SU-DHL-6 (cell line): ENCODE measurements around the gene DPP6.
"Not testable (repeated sequence)": the region's sequence is repeated elsewhere in the genome, so short reads cannot be mapped to it uniquely, and the experiment has no call there.

ENCODE experiments used
- H2AFZ ChIP-seq: fragments of 200-600 bp; sonication (generic); 2 replicates; pipeline ENCODE4 v1.6.1; 2014; ENCODE audit warnings: low read depth, mild to moderate bottlenecking, moderate library complexity, mixed read lengths, antibody characterized with exemption, low read length; ENCODE audit not compliant: severe bottlenecking
- H3F3A ChIP-seq: fragments of 200-600 bp; shearing (Covaris generic); 2 replicates; pipeline ENCODE4 v1.6.0; 2016; ENCODE audit warnings: antibody characterized with exemption, mild to moderate bottlenecking; ENCODE audit not compliant: insufficient read depth
- H3K27ac ChIP-seq: fragments of 200-600 bp; sonication (generic); 2 replicates; pipeline ENCODE4 v1.5.1; 2016; ENCODE audit warnings: low read depth, mild to moderate bottlenecking, low read length, moderate library complexity, mixed read lengths
- H3K27me3 ChIP-seq: fragments of 200-600 bp; sonication (generic), shearing (Covaris generic); 2 replicates; pipeline ENCODE4 v1.6.0; 2014; ENCODE audit warnings: mild to moderate bottlenecking, low read length
- H3K36me3 ChIP-seq: fragments of 200-600 bp; sonication (generic); 2 replicates; pipeline ENCODE4 v1.6.1; 2014; ENCODE audit warnings: mild to moderate bottlenecking, low read length, mixed read lengths
- H3K4me2 ChIP-seq: fragments of 300-600, 200-600 bp; shearing (Covaris generic), sonication (generic); 2 replicates; pipeline ENCODE4 v1.6.0; 2014; ENCODE audit warnings: low read length, low read depth, mild to moderate bottlenecking; ENCODE audit not compliant: poor library complexity, severe bottlenecking
- H3K4me3 ChIP-seq: fragments of 200-600 bp; sonication (generic); 2 replicates; pipeline ENCODE4 v1.5.1; 2014; ENCODE audit warnings: antibody characterized with exemption, low read length, mild to moderate bottlenecking, mixed read lengths; ENCODE audit not compliant: insufficient read depth, poor library complexity, severe bottlenecking
- H3K79me2 ChIP-seq: fragments of 200-600 bp; sonication (generic); 2 replicates; pipeline ENCODE4 v1.6.1; 2014; ENCODE audit warnings: mild to moderate bottlenecking, low read length, moderate library complexity; ENCODE audit not compliant: insufficient read depth
- H3K9ac ChIP-seq: fragments of 200-600 bp; sonication (generic); 2 replicates; pipeline ENCODE4 v1.7.0; 2014; ENCODE audit warnings: mild to moderate bottlenecking, low read length
- H3K9me2 ChIP-seq: fragments of 200-600 bp; sonication (generic); replicated peaks from 2 replicates; pipeline ENCODE4 v1.6.1; 2014; ENCODE audit warnings: low read length; ENCODE audit not compliant: insufficient read depth
- H3K9me3 ChIP-seq: fragments of 200-600 bp; sonication (generic); 2 replicates; pipeline ENCODE4 v1.6.1; 2014; ENCODE audit warnings: low read length, mixed read lengths; ENCODE audit not compliant: insufficient read depth
- H4K20me1 ChIP-seq: fragments of 200-600 bp; sonication (generic); 2 replicates; pipeline ENCODE4 v1.6.1; 2014; ENCODE audit warnings: low read depth, mild to moderate bottlenecking, antibody characterized with exemption, low read length, moderate library complexity, mixed read lengths
- EZH2phosphoT487 ChIP-seq: fragments of 200-600 bp; sonication (generic), shearing (Covaris generic); conservative IDR thresholded peaks from 2 replicates; pipeline ENCODE4 v1.6.1; 2018; ENCODE audit warnings: mild to moderate bottlenecking, antibody characterized with exemption, low read length, moderate library complexity, mixed read lengths
- TF ChIP-seq, protein P1 (sequence below): fragments of 200-600 bp; sonication (generic); IDR thresholded peaks from one replicate; pipeline ENCODE4 v1.5.1; 2017; ENCODE audit warnings: antibody characterized with exemption, mild to moderate bottlenecking, low read length, moderate library complexity; ENCODE audit not compliant: insufficient read depth, poor library complexity, severe bottlenecking

DPP6 gene

GRCh38 chr7:154931906-154932305, 879.7 kb downstream of the DPP6 start:
- Histone ChIP-seq H3K4me3 (no peak overlapping the region), H2AFZ (no peak overlapping the region), H3K27me3 (no peaks in the 10 kb centered on the region), H3K79me2 (no peaks in the 10 kb centered on the region), H4K20me1 (no peaks in the 10 kb centered on the region), H3K4me2 (no peak overlapping the region), H3K9me2 (no peaks in the 10 kb centered on the region), H3K36me3 (no peaks in the 10 kb centered on the region; the same call in 1 of the 2 replicates), H3F3A (no peaks in the 10 kb centered on the region), H3K27ac (no peak overlapping the region), H3K9ac (no peak overlapping the region), H3K9me3 (peaks cover 32% of the 10 kb centered on the region)
- TF ChIP-seq EZH2phosphoT487, result no peak
- TF ChIP-seq, protein P1, sequence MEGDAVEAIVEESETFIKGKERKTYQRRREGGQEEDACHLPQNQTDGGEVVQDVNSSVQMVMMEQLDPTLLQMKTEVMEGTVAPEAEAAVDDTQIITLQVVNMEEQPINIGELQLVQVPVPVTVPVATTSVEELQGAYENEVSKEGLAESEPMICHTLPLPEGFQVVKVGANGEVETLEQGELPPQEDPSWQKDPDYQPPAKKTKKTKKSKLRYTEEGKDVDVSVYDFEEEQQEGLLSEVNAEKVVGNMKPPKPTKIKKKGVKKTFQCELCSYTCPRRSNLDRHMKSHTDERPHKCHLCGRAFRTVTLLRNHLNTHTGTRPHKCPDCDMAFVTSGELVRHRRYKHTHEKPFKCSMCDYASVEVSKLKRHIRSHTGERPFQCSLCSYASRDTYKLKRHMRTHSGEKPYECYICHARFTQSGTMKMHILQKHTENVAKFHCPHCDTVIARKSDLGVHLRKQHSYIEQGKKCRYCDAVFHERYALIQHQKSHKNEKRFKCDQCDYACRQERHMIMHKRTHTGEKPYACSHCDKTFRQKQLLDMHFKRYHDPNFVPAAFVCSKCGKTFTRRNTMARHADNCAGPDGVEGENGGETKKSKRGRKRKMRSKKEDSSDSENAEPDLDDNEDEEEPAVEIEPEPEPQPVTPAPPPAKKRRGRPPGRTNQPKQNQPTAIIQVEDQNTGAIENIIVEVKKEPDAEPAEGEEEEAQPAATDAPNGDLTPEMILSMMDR, result no peak

DNA sequence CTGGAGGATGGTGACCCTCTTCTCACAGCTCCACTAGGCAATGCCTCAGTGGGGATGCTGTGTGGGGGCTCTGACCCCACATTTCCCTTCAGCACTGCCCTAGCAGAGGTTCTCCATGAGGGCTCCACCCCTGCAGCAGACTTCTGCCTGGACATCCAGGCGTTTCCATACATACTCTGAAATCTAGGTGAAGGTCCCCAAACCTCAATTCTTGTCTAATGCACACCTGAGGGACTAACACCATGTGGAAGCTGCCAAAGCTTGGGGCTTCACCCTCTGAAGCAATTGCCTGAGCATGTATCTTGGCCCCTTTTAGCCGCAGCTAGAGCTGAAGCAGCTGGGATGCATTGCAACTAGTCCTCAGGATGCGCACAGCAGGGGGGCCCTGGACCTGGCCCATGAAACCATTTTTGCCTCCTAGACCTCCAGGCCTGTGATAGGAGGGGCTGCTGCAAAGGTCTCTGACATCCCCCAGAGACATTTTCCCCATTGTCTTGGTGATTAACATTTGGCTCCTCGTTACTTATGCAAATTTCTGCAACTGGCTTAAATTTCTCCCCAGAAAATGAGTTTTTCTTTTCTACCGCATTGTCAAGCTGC, 882.3 kb downstream of the DPP6 start:
- H3K9ac ChIP-seq, H4K20me1 ChIP-seq, H3K4me2 ChIP-seq, H3K79me2 ChIP-seq, H3F3A ChIP-seq, H3K4me3 ChIP-seq, H3K27me3 ChIP-seq, H2AFZ ChIP-seq, H3K36me3 ChIP-seq, H3K9me2 ChIP-seq, H3K27ac ChIP-seq: not testable (repeated sequence)
- H3K9me3 ChIP-seq, result peaks cover 33% of the 10 kb centered on the region

GRCh38 chr7:154937837-154938236, 885.6 kb downstream of the DPP6 start:
- Histone ChIP-seq H3K27ac (no peak overlapping the region), H3K9me3 (peaks cover 33% of the 10 kb centered on the region), H3K79me2 (no peaks in the 10 kb centered on the region), H3K9me2 (no peaks in the 10 kb centered on the region), H3F3A (0 out of 2 replicates have a peak, but pooled peaks cover 4% of the 10 kb centered on the region), H3K27me3 (no peaks in the 10 kb centered on the region), H4K20me1 (no peaks in the 10 kb centered on the region), H3K4me2 (no peak overlapping the region), H2AFZ (no peak overlapping the region), H3K36me3 (no peaks in the 10 kb centered on the region; the same call in 1 of the 2 replicates), H3K9ac (no peak overlapping the region), H3K4me3 (no peak overlapping the region)
- TF ChIP-seq, protein P1, result no peak
- no peak for TF ChIP-seq EZH2phosphoT487

DNA sequence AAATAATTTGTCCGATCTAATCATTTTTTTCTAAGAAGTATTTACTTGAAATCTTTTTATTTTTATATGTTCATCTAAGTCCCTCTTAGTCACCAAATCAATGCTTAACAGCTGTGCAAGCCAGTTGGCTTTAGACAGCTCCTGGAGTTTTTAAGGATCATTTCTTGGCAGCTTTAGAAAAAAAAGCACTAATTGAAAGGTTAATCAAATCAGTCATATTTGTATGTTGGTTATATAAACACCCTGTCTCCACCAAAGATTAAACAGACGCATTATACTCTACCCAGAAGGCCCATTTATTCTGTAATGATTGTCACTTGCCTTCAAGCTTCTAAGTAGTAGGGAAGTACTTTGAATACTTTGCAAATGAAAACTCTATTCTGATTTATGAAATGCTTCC, 890.5 kb downstream of the DPP6 start:
- Histone ChIP-seq H3K9me3 (no peaks in the 10 kb centered on the region), H3K27me3 (no peaks in the 10 kb centered on the region), H3K4me2 (no peak overlapping the region), H3K4me3 (no peak overlapping the region), H3K27ac (no peak overlapping the region), H3F3A (peaks cover 4% of the 10 kb centered on the region; the same call in 1 of the 2 replicates), H4K20me1 (no peaks in the 10 kb centered on the region), H3K9ac (no peak overlapping the region), H3K79me2 (no peaks in the 10 kb centered on the region), H3K9me2 (no peaks in the 10 kb centered on the region), H2AFZ (no peak overlapping the region), H3K36me3 (peaks cover 30% of the 10 kb centered on the region; the same call in 1 of the 2 replicates)
- TF ChIP-seq, protein P1, result no peak
- TF ChIP-seq EZH2phosphoT487, result no peak
